H1 (cell line): ENCODE data around the gene RABL2B. TPM values are rescaled to one million over a fixed set of nuclear protein-coding genes. Genes with fewer than 3 reads are reported as not detected.
A peak's percentile ranks its signal among the peaks of the same experiment; 100 is the strongest.
"Not testable (repeated sequence)": the region's sequence is repeated elsewhere in the genome, so short reads cannot be mapped to it uniquely, and the experiment has no call there.

Experiments
- CTCF ChIA-PET: fragments of 300-600 bp; sonication (Branson Sonifier 250); formaldehyde crosslinking; loops from one replicate; lab custom pipeline; 2021; ENCODE audit not compliant: partially characterized antibody; lab: Charles Lee
- POLR2A ChIA-PET: fragments of 300-600 bp; sonication (Branson Sonifier 250); formaldehyde crosslinking; loops from one replicate; lab custom pipeline; 2021; ENCODE audit warnings: inconsistent platforms; ENCODE audit not compliant: partially characterized antibody; lab: Charles Lee
- DNase-seq, 2 experiments: peaks; one replicate each; pipeline versions ENCODE4 v3.0.0 to v3.0.0-alpha.2; 2010 to 2022; ENCODE audit warnings: low spot score in 2 of 2, low read depth in 1 of 2, mixed read lengths in 1 of 2
- FAIRE-seq: peaks from 2 replicates; lab custom pipeline; 2011; peaks lifted over from hg19 to GRCh38; lab: Jason Lieb, UNC
- H2AFZ ChIP-seq: 2 replicates; pipeline ENCODE4 v1.8.1; 2012; ENCODE audit warnings: low read length, inconsistent platforms
- H2AK5ac ChIP-seq: 2 replicates; pipeline ENCODE4 v1.6.1; 2013; ENCODE audit warnings: low read depth, low read length
- H2BK120ac ChIP-seq: replicated peaks from 2 replicates; pipeline ENCODE3; 2013; ENCODE audit warnings: low read depth, low read length, inconsistent platforms
- H2BK12ac ChIP-seq: 2 replicates; pipeline ENCODE4 v1.6.1; 2013; ENCODE audit warnings: low read depth, low read length
- H2BK15ac ChIP-seq: 2 replicates; pipeline ENCODE4 v1.6.1; 2013; ENCODE audit warnings: low read length
- H2BK20ac ChIP-seq: 2 replicates; pipeline ENCODE4 v1.6.1; 2013; ENCODE audit warnings: low read length
- H2BK5ac ChIP-seq: 2 replicates; pipeline ENCODE4 v1.6.1; 2013; ENCODE audit warnings: low read depth, low read length
- H3K14ac ChIP-seq: 2 replicates; pipeline ENCODE4 v1.6.1; 2013; ENCODE audit warnings: inconsistent platforms; ENCODE audit not compliant: insufficient read length
- H3K18ac ChIP-seq: 2 replicates; pipeline ENCODE4 v1.6.1; 2013; ENCODE audit warnings: low read length; ENCODE audit errors: extremely low read depth
- H3K23ac ChIP-seq: 2 replicates; pipeline ENCODE4 v1.6.1; 2013; ENCODE audit warnings: inconsistent platforms; ENCODE audit not compliant: insufficient read length
- H3K23me2 ChIP-seq: 2 replicates; pipeline ENCODE4 v1.6.1; 2013; ENCODE audit warnings: low read depth, low read length
- H3K27ac ChIP-seq: 2 replicates; pipeline ENCODE4 v1.6.1; 2011; ENCODE audit warnings: low read depth, low read length, inconsistent platforms
- H3K27me3 ChIP-seq, 4 experiments: replicated peaks in 1 of 4; 1 replicate in 1 of 4; 2 replicates in 3 of 4; pipeline versions ENCODE4 v1.6.1 to v1.8.1; 2011 to 2013; ENCODE audit warnings: low read length in 3 of 4, mild to moderate bottlenecking in 3 of 4, inconsistent platforms in 2 of 4, mixed read lengths in 2 of 4, moderate library complexity in 1 of 4; ENCODE audit not compliant: control insufficient read depth in 3 of 4, insufficient read depth in 3 of 4; ENCODE audit errors: extremely low read depth in 1 of 4
- H3K36me3 ChIP-seq, 4 experiments: 2 replicates each; pipeline versions ENCODE4 v1.6.1 to v1.8.1; 2011 to 2013; ENCODE audit warnings: mild to moderate bottlenecking in 4 of 4, low read length in 3 of 4, moderate library complexity in 2 of 4, control low read depth in 1 of 4, inconsistent platforms in 1 of 4; ENCODE audit not compliant: insufficient read depth in 4 of 4, control insufficient read depth in 2 of 4
- H3K4ac ChIP-seq: replicated peaks from 2 replicates; pipeline ENCODE3; 2013; ENCODE audit warnings: low read length, low read depth, mixed read lengths, inconsistent platforms; ENCODE audit not compliant: insufficient read length
- H3K4me1 ChIP-seq, 4 experiments: replicated peaks in 1 of 4; 1 replicate in 1 of 4; 2 replicates in 3 of 4; pipeline versions ENCODE4 v1.6.1 to v1.8.1; 2011 to 2013; ENCODE audit warnings: low read length in 3 of 4, inconsistent platforms in 2 of 4, mixed read lengths in 1 of 4; ENCODE audit not compliant: insufficient read depth in 4 of 4, control insufficient read depth in 3 of 4
- H3K4me2 ChIP-seq, 2 experiments: 2 replicates each; pipeline versions ENCODE4 v1.6.1 to v1.8.1; 2011 to 2013; ENCODE audit warnings: low read depth in 2 of 2, low read length in 2 of 2, control low read depth in 1 of 2, inconsistent platforms in 1 of 2, mild to moderate bottlenecking in 1 of 2; ENCODE audit not compliant: insufficient read depth in 1 of 2
- H3K4me3 ChIP-seq, 4 experiments: fragments of 200-600, 300-600 bp in 1 of 4; sonication (generic), shearing (Covaris generic), sonication (Bioruptor Twin) in 1 of 4; 2 replicates each; pipeline versions ENCODE4 v1.5.1 to v1.8.1; 2011 to 2016; ENCODE audit warnings: low read length in 4 of 4, low read depth in 3 of 4, control low read depth in 2 of 4, inconsistent platforms in 2 of 4, mild to moderate bottlenecking in 2 of 4, mixed read lengths in 1 of 4, moderate library complexity in 1 of 4; ENCODE audit not compliant: insufficient read depth in 2 of 4; ENCODE audit errors: extremely low read depth in 1 of 4
- H3K56ac ChIP-seq: replicated peaks from 2 replicates; pipeline ENCODE3; 2013; ENCODE audit warnings: low read depth, mild to moderate bottlenecking, mixed read lengths, low read length, inconsistent platforms; ENCODE audit not compliant: insufficient read length
- H3K79me1 ChIP-seq: 2 replicates; pipeline ENCODE4 v1.6.1; 2013; ENCODE audit warnings: low read depth, low read length, control low read depth
- H3K79me2 ChIP-seq, 2 experiments: 2 replicates each; pipeline versions ENCODE4 v1.6.1 to v1.8.1; 2012 to 2013; ENCODE audit warnings: low read length in 2 of 2, mild to moderate bottlenecking in 2 of 2, inconsistent platforms in 1 of 2; ENCODE audit not compliant: insufficient read depth in 2 of 2, control insufficient read depth in 1 of 2
- H3K9ac ChIP-seq, 4 experiments: replicated peaks in 1 of 4; 1 replicate in 1 of 4; 2 replicates in 3 of 4; pipeline versions ENCODE4 v1.6.1 to v1.8.1; 2011 to 2013; ENCODE audit warnings: low read depth in 3 of 4, low read length in 3 of 4, control low read depth in 2 of 4, mild to moderate bottlenecking in 2 of 4, moderate library complexity in 2 of 4, inconsistent platforms in 1 of 4; ENCODE audit errors: extremely low read depth in 1 of 4
- H3K9me3 ChIP-seq, 2 experiments: 2 replicates each; pipeline versions ENCODE4 v1.6.1 to v1.8.1; 2012 to 2013; ENCODE audit warnings: mild to moderate bottlenecking in 2 of 2, moderate library complexity in 2 of 2, control low read depth in 1 of 2, inconsistent platforms in 1 of 2, low read depth in 1 of 2, low read length in 1 of 2, mixed read lengths in 1 of 2; ENCODE audit not compliant: insufficient read depth in 2 of 2
- H4K20me1 ChIP-seq, 2 experiments: replicated peaks in 1 of 2; 2 replicates each; pipeline versions ENCODE3 to v1.8.1; 2011 to 2013; ENCODE audit warnings: inconsistent platforms in 2 of 2, low read length in 2 of 2, mild to moderate bottlenecking in 1 of 2; ENCODE audit not compliant: insufficient read depth in 2 of 2, control insufficient read depth in 1 of 2
- H4K5ac ChIP-seq: 2 replicates; pipeline ENCODE4 v1.6.1; 2013; ENCODE audit warnings: low read length, low read depth, mixed read lengths, inconsistent platforms; ENCODE audit not compliant: insufficient read length
- H4K8ac ChIP-seq: 2 replicates; pipeline ENCODE4 v1.8.0; 2013; ENCODE audit warnings: mild to moderate bottlenecking, moderate library complexity, low read length, inconsistent platforms; ENCODE audit not compliant: insufficient read depth; ENCODE audit errors: extremely low read depth
- H4K91ac ChIP-seq: replicated peaks from 2 replicates; pipeline ENCODE3; 2013; ENCODE audit warnings: low read length, mixed read lengths, inconsistent platforms; ENCODE audit not compliant: insufficient read length
- WGBS, 2 experiments: shearing (Covaris generic) in 1 of 2; methylation state at CpG; one replicate each; pipeline versions ENCODE4 v1.1.6 to v1.1.7; 2013 to 2015; ENCODE audit warnings: low lambda C conversion rate in 2 of 2, mixed read lengths in 2 of 2, inconsistent platforms in 1 of 2, low coverage in 1 of 2, missing lambda C conversion rate in 1 of 2; ENCODE audit not compliant: insufficient replicate concordance in 2 of 2, insufficient coverage in 1 of 2, insufficient read length in 1 of 2; ENCODE audit errors: extremely low coverage in 1 of 2, missing lambda C conversion rate in 1 of 2; 5-methylcytosine and 5-hydroxymethylcytosine counted together
- polyA plus RNA-seq, 7 experiments: library from polyadenylated mRNA; depleted of rRNA in 3 of 7; stranded (reverse) in 5 of 7; unstranded in 2 of 7; fragments of >200 nt in 5 of 7; fragments of 200-250 nt in 2 of 7; gene quantifications; 1 replicate in 5 of 7; 2 replicates in 1 of 7; 4 replicates in 1 of 7; pipeline versions ENCODE4 v1.2.1 to v1.2.3, GENCODE V29; 2011 to 2013; ENCODE audit warnings: missing spikeins in 2 of 7, mixed read lengths in 2 of 7
- total RNA-seq: library from RNA; stranded (reverse); fragmentation: NEBNext Ultra II Directional; extraction: Animal tissue kit (Norgen Biotek cat#: 25700); gene quantifications from 2 replicates; pipeline ENCODE4 v1.2.1, GENCODE V29; 2021

RABL2B gene
- total and polyA plus RNA-seq, 2 of the 8 experiments (the other 6 are each of a cell fraction or from before 2014, with no cell fraction given), result 16.2 to 26.5 TPM

GRCh38 chr22:50740714-50741113, 42.7 kb downstream of the RABL2B start:
- H2AFZ ChIP-seq, H3K36me3 ChIP-seq, H2AK5ac ChIP-seq, H3K9me3 ChIP-seq, H3K14ac ChIP-seq, H2BK120ac ChIP-seq, H3K4ac ChIP-seq, H4K20me1 ChIP-seq, H4K8ac ChIP-seq, DNase-seq, H3K4me3 ChIP-seq, H4K5ac ChIP-seq, H2BK20ac ChIP-seq, H3K18ac ChIP-seq, H3K9ac ChIP-seq, H4K91ac ChIP-seq, H2BK12ac ChIP-seq, H3K79me1 ChIP-seq, H2BK15ac ChIP-seq, POLR2A ChIA-PET, H3K27ac ChIP-seq, H3K23ac ChIP-seq, H3K4me1 ChIP-seq, H3K79me2 ChIP-seq, H2BK5ac ChIP-seq, H3K4me2 ChIP-seq, H3K56ac ChIP-seq, H3K23me2 ChIP-seq: not testable (repeated sequence)
- peaks cover 0 to 40% (median 33%) of the 10 kb centered on the region in 4 experiments; a peak in 6 of 7 replicates for H3K27me3 ChIP-seq
- FAIRE-seq, result peak; percentile 42
- 86% methylated on average over 5 of the region's 5 CpGs; no CpG with 5 or more reads in 1 of the 2 experiments for WGBS, 2 experiments
- CTCF ChIA-PET, result interaction anchor here (1.2 to 1.7 kb wide), 3 partner anchors 8 to 34 kb away, joined by 3 to 4 read pairs (median 3); no protein-coding TSS in a partner anchor
